Panc1 (cell line): ENCODE results near the gene PINK1. TPM values are rescaled to one million over a fixed set of nuclear protein-coding genes. Genes with fewer than 3 reads are reported as not detected.

Experiments used
- ATAC-seq: fragments of 200-7000 bp; cut with Tn5 transposase; 2 replicates; pipeline ENCODE4 v1.9.1; 2020; ENCODE audit warnings: mild to moderate bottlenecking, moderate library complexity
- BruUV-seq: library from RNA; stranded (reverse); fragments of 400-500 nt; replicated peaks from 2 replicates; lab custom pipeline; 2021; lab: Mats Ljungman, UMichigan
- CTCF ChIA-PET: fragments of 300-600 bp; sonication (Branson Sonifier 250); formaldehyde crosslinking; loops from one replicate; lab custom pipeline; 2022; ENCODE audit warnings: antibody characterized with exemption; lab: Charles Lee
- POLR2A ChIA-PET: fragments of 300-600 bp; sonication (Branson Sonifier 250); formaldehyde crosslinking; loops from one replicate; lab custom pipeline; 2022; ENCODE audit warnings: antibody characterized with exemption; lab: Charles Lee
- DNase-seq: peaks from one replicate; pipeline ENCODE4 v3.0.0-alpha.2; 2010; ENCODE audit warnings: low read depth, low spot score
- H3K27ac ChIP-seq: 2 replicates; pipeline ENCODE4 v1.5.1; 2011; ENCODE audit warnings: mild to moderate bottlenecking, low read length, inconsistent platforms
- H3K27me3 ChIP-seq: fragments of 200-500 bp; sonication (Bioruptor generic); 2 replicates; pipeline ENCODE4 v1.6.0; 2014; ENCODE audit warnings: low read length, inconsistent platforms; ENCODE audit not compliant: control insufficient read depth, insufficient read depth
- H3K36me3 ChIP-seq: fragments of 200-500 bp; sonication (Bioruptor generic); 2 replicates; pipeline ENCODE4 v1.5.1; 2014; ENCODE audit warnings: inconsistent platforms, mild to moderate bottlenecking, low read length, moderate library complexity; ENCODE audit not compliant: control insufficient read depth, insufficient read depth
- H3K4me1 ChIP-seq: 2 replicates; pipeline ENCODE4 v1.5.1; 2011; ENCODE audit warnings: inconsistent platforms, mild to moderate bottlenecking, low read length, moderate library complexity; ENCODE audit not compliant: control insufficient read depth, insufficient read depth
- H3K4me3 ChIP-seq, 2 experiments: 2 replicates each; pipeline ENCODE4 v1.5.1; 2011 to 2012; ENCODE audit warnings: low read depth in 2 of 2, low read length in 2 of 2, mild to moderate bottlenecking in 2 of 2, inconsistent platforms in 1 of 2, moderate library complexity in 1 of 2
- H3K9me3 ChIP-seq: fragments of 200-500 bp; sonication (Bioruptor generic); 2 replicates; pipeline ENCODE4 v1.5.1; 2014; ENCODE audit warnings: low read depth, mild to moderate bottlenecking, inconsistent platforms, low read length, moderate library complexity; ENCODE audit not compliant: control insufficient read depth, insufficient read depth
- POLR2AphosphoS5 ChIP-seq: IDR thresholded peaks from 2 replicates; pipeline ENCODE4 v1.6.1; 2012; ENCODE audit warnings: mild to moderate bottlenecking, low read depth, low read length, moderate library complexity
- SIN3A ChIP-seq: IDR thresholded peaks from 2 replicates; pipeline ENCODE4 v1.6.1; 2012; ENCODE audit warnings: low read depth, mild to moderate bottlenecking, low read length, moderate library complexity, borderline replicate concordance; ENCODE audit not compliant: insufficient read depth
- TCF7L2 ChIP-seq: IDR thresholded peaks from 2 replicates; pipeline ENCODE4 v1.6.1; 2011; ENCODE audit warnings: mild to moderate bottlenecking, low read depth, low read length, inconsistent platforms
- in situ Hi-C: cut with HindIII; loops from 2 replicates; pipeline ENCODE4 v1.10.0; 2016; ENCODE audit warnings: low sequenced_read_pairs, low pct_unique_long_range_greater_than_20kb
- intact Hi-C: fragments of 100-400 bp; cut with micrococcal nuclease; formaldehyde crosslinking; loops from one replicate; pipeline ENCODE4 v1.10.0; 2022; ENCODE audit not compliant: unreplicated experiment
- total RNA-seq: library from RNA; stranded (reverse); gene quantifications from one replicate; pipeline ENCODE4 v1.2.1, GENCODE V29; 2021; ENCODE audit not compliant: unreplicated experiment
- TF ChIP-seq, protein P1 (sequence below), 2 experiments: IDR thresholded peaks; 2 replicates each; pipeline ENCODE4 v1.6.1; 2011 to 2012; ENCODE audit warnings: low read depth in 2 of 2, control low read depth in 1 of 2, low read length in 1 of 2, mild to moderate bottlenecking in 1 of 2, moderate library complexity in 1 of 2; ENCODE audit not compliant: insufficient read depth in 1 of 2
- TF ChIP-seq, protein P2 (sequence below): fragments of 450-650 bp; IDR thresholded peaks from 2 replicates; pipeline ENCODE4 v1.5.1; 2017; ENCODE audit warnings: mild to moderate bottlenecking

Gene PINK1
- total RNA-seq, 1 experiment from 2014 or later = 32.1 TPM

DNA sequence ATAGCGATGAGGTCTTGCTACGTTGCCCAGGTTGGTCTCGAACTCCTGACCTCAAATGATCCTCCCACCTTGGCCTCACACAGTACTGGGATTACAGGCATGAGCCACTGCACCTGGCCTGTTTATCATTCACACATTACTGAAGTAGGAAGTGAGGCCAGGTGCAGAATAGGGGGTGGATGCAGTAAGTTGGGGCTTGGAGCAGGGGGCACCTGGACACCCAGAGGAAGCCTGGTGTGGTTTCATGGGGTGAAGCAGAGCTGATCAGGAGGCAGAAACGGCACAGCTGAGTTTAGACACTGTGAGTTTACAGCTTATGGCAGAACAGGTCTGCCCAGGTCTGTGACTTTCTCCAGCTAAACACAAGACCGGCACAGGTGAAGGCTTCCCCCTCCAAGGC lies 39.5 kb upstream of the PINK1 start:
- POLR2A ChIA-PET = no interaction called here
- intact Hi-C loops = no loop called here
- TF ChIP-seq POLR2AphosphoS5 (no peak), SIN3A (no peak), TCF7L2 (no peak)
- TF ChIP-seq, protein P1, sequence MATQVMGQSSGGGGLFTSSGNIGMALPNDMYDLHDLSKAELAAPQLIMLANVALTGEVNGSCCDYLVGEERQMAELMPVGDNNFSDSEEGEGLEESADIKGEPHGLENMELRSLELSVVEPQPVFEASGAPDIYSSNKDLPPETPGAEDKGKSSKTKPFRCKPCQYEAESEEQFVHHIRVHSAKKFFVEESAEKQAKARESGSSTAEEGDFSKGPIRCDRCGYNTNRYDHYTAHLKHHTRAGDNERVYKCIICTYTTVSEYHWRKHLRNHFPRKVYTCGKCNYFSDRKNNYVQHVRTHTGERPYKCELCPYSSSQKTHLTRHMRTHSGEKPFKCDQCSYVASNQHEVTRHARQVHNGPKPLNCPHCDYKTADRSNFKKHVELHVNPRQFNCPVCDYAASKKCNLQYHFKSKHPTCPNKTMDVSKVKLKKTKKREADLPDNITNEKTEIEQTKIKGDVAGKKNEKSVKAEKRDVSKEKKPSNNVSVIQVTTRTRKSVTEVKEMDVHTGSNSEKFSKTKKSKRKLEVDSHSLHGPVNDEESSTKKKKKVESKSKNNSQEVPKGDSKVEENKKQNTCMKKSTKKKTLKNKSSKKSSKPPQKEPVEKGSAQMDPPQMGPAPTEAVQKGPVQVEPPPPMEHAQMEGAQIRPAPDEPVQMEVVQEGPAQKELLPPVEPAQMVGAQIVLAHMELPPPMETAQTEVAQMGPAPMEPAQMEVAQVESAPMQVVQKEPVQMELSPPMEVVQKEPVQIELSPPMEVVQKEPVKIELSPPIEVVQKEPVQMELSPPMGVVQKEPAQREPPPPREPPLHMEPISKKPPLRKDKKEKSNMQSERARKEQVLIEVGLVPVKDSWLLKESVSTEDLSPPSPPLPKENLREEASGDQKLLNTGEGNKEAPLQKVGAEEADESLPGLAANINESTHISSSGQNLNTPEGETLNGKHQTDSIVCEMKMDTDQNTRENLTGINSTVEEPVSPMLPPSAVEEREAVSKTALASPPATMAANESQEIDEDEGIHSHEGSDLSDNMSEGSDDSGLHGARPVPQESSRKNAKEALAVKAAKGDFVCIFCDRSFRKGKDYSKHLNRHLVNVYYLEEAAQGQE (IDR thresholded peaks at IDR 0.05; ENCODE audit: insufficient read depth in 1 of 2, low read depth in 2 of 2, low read length in 1 of 2) = no peak
- TF ChIP-seq, protein P2, sequence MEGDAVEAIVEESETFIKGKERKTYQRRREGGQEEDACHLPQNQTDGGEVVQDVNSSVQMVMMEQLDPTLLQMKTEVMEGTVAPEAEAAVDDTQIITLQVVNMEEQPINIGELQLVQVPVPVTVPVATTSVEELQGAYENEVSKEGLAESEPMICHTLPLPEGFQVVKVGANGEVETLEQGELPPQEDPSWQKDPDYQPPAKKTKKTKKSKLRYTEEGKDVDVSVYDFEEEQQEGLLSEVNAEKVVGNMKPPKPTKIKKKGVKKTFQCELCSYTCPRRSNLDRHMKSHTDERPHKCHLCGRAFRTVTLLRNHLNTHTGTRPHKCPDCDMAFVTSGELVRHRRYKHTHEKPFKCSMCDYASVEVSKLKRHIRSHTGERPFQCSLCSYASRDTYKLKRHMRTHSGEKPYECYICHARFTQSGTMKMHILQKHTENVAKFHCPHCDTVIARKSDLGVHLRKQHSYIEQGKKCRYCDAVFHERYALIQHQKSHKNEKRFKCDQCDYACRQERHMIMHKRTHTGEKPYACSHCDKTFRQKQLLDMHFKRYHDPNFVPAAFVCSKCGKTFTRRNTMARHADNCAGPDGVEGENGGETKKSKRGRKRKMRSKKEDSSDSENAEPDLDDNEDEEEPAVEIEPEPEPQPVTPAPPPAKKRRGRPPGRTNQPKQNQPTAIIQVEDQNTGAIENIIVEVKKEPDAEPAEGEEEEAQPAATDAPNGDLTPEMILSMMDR = no peak
- no peaks in the 10 kb centered on the region for H3K36me3 ChIP-seq
- CTCF ChIA-PET = interaction anchor here (0.6 kb wide), 1 partner anchor 19 kb away, joined by 4 read pairs; no protein-coding TSS in a partner anchor
- in situ Hi-C loops = no loop called here
- H3K27ac ChIP-seq = no peak overlapping the region
- ATAC-seq (no peak), DNase-seq (no peak)
- no peak overlapping the region for H3K4me3 ChIP-seq
- BruUV-seq = no TSS peak
- peaks cover 3% of the 10 kb centered on the region; the same call in 1 of the 2 replicates for H3K4me1 ChIP-seq
- no peaks in the 10 kb centered on the region for H3K9me3 ChIP-seq
- H3K27me3 ChIP-seq = no peaks in the 10 kb centered on the region

DNA sequence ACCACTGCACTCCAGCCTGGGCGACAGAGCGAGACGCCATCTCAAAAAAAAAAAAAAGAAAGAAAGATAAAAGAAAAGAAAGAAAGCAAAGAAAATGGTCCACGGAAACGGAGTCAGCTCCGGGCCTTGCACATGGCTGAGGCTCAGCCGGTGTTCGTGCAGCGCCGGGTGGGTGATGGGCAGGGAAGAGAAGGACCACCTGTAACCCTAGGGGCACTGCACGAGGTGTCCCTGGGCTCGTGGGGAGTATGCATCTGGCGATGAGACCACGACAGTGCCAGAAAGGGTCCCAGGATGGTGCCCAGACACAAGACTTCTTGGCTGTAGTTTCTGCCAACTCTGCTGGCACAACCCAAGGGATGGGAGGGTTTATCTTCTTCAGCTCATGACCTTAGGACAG lies 38.5 kb upstream of the PINK1 start:
- Histone ChIP-seq H3K27ac (no peak overlapping the region), H3K27me3 (no peaks in the 10 kb centered on the region), H3K4me3 (no peak overlapping the region), H3K9me3 (no peaks in the 10 kb centered on the region), H3K36me3 (no peaks in the 10 kb centered on the region), H3K4me1 (no peaks in the 10 kb centered on the region; the same call in 1 of the 2 replicates)
- ChIA-PET POLR2A (interaction anchor here (0.5 kb wide), 1 partner anchor 11 kb away, joined by 7 read pairs; no protein-coding TSS in a partner anchor), CTCF (no interaction called here)
- in situ Hi-C loops = no loop called here
- TF ChIP-seq, protein P2 = no peak
- TF ChIP-seq POLR2AphosphoS5 (no peak), SIN3A (no peak), TCF7L2 (no peak)
- TF ChIP-seq, protein P1 (IDR thresholded peaks at IDR 0.05; ENCODE audit: insufficient read depth in 1 of 2, low read depth in 2 of 2, low read length in 1 of 2) = no peak
- no peak for DNase-seq
- no peak for ATAC-seq
- BruUV-seq = no TSS peak
- intact Hi-C loops = no loop called here
